Keratinocyte (primary cell): Measurements from ENCODE around the gene NRARP. TPM values are rescaled to one million over a fixed set of nuclear protein-coding genes. Genes with fewer than 3 reads are reported as not detected.

Experiments
- DNase-seq: peaks from one replicate; pipeline ENCODE4 v3.0.0-alpha.2; 2011; ENCODE audit warnings: low read depth, missing footprints, low spot score
- FAIRE-seq: peaks from 2 replicates; lab custom pipeline; 2011; peaks lifted over from hg19 to GRCh38; lab: Jason Lieb, UNC
- H2AFZ ChIP-seq: 2 replicates; pipeline ENCODE4 v1.6.0; 2012; ENCODE audit warnings: low read length, control low read depth, inconsistent platforms; ENCODE audit not compliant: control insufficient read depth
- H3K27ac ChIP-seq: 2 replicates; pipeline ENCODE4 v1.5.1; 2011; ENCODE audit warnings: low read length; ENCODE audit not compliant: control insufficient read depth, insufficient read depth
- H3K27me3 ChIP-seq: 3 replicates; pipeline ENCODE4 v1.6.0; 2011; ENCODE audit warnings: low read length; ENCODE audit not compliant: control insufficient read depth, insufficient read depth; ENCODE audit errors: extremely low read depth
- H3K36me3 ChIP-seq, 2 experiments: 2 replicates in 1 of 2; 3 replicates in 1 of 2; pipeline ENCODE4 v1.5.1; 2011; ENCODE audit warnings: low read length in 2 of 2, mild to moderate bottlenecking in 1 of 2; ENCODE audit not compliant: control insufficient read depth in 2 of 2, insufficient read depth in 2 of 2; ENCODE audit errors: extremely low read depth in 1 of 2
- H3K4me1 ChIP-seq: 3 replicates; pipeline ENCODE4 v1.5.1; 2011; ENCODE audit warnings: low read length; ENCODE audit not compliant: control insufficient read depth, insufficient read depth; ENCODE audit errors: extremely low read depth
- H3K4me2 ChIP-seq: 3 replicates; pipeline ENCODE4 v1.6.0; 2011; ENCODE audit warnings: low read depth, low read length; ENCODE audit not compliant: control insufficient read depth, insufficient read depth; ENCODE audit errors: extremely low read depth
- H3K4me3 ChIP-seq, 3 experiments: fragments of 200-600 bp in 1 of 3; sonication (generic) in 1 of 3; 2 replicates in 2 of 3; 3 replicates in 1 of 3; pipeline ENCODE4 v1.5.1; 2011 to 2016; ENCODE audit warnings: low read length in 3 of 3, mild to moderate bottlenecking in 3 of 3, control low read depth in 2 of 3, inconsistent platforms in 1 of 3, low read depth in 1 of 3, mixed read lengths in 1 of 3, mixed run types in 1 of 3, moderate library complexity in 1 of 3; ENCODE audit not compliant: control insufficient read depth in 2 of 3, insufficient read depth in 2 of 3; ENCODE audit errors: extremely low read depth in 1 of 3
- H3K79me2 ChIP-seq: 2 replicates; pipeline ENCODE4 v1.6.0; 2012; ENCODE audit warnings: low read length; ENCODE audit not compliant: control insufficient read depth, insufficient read depth
- H3K9ac ChIP-seq: 3 replicates; pipeline ENCODE4 v1.6.0; 2011; ENCODE audit warnings: low read length; ENCODE audit not compliant: control insufficient read depth, insufficient read depth; ENCODE audit errors: extremely low read depth
- H3K9me1 ChIP-seq: 3 replicates; pipeline ENCODE4 v1.6.0; 2011; ENCODE audit warnings: low read length; ENCODE audit not compliant: control insufficient read depth, insufficient read depth; ENCODE audit errors: extremely low read depth
- H3K9me3 ChIP-seq: 2 replicates; pipeline ENCODE4 v1.5.1; 2012; ENCODE audit warnings: low read depth, low read length; ENCODE audit not compliant: control insufficient read depth
- H4K20me1 ChIP-seq: 3 replicates; pipeline ENCODE4 v1.6.0; 2011; ENCODE audit warnings: low read length; ENCODE audit not compliant: control insufficient read depth, insufficient read depth; ENCODE audit errors: extremely low read depth
- EZH2 ChIP-seq: IDR thresholded peaks from one replicate; pipeline ENCODE4 v1.6.1; 2012; ENCODE audit warnings: inconsistent platforms, mild to moderate bottlenecking, low read length, moderate library complexity
- dilution Hi-C: fragments of 300-500 bp; cut with MboI; formaldehyde crosslinking; loops from one replicate; pipeline ENCODE4 v1.7.0; 2020; ENCODE audit warnings: low sequenced_read_pairs; ENCODE audit not compliant: extremely low pct_ligation_motif_present
- polyA plus RNA-seq, 5 experiments: library from polyadenylated mRNA; depleted of rRNA in 3 of 5; stranded (reverse) in 3 of 5; stranded (forward) in 1 of 5; unstranded in 1 of 5; fragments of >200 nt; gene quantifications; 1 replicate in 1 of 5; 2 replicates in 3 of 5; 3 replicates in 1 of 5; pipeline versions ENCODE4 v1.2.1 to v1.2.3, GENCODE V29; 2011 to 2012; ENCODE audit warnings: missing spikeins in 2 of 5, low read depth in 1 of 5, low replicate concordance in 1 of 5
- TF ChIP-seq, protein P1 (sequence below), 3 experiments: IDR thresholded peaks in 1 of 3; conservative IDR thresholded peaks in 1 of 3; optimal IDR thresholded peaks in 1 of 3; 2 replicates in 2 of 3; 3 replicates in 1 of 3; pipeline versions ENCODE3 to v1.5.1; 2011; ENCODE audit warnings: low read length in 3 of 3, mild to moderate bottlenecking in 3 of 3, moderate library complexity in 2 of 3, control low read depth in 1 of 3, inconsistent platforms in 1 of 3; ENCODE audit not compliant: insufficient read depth in 2 of 3; ENCODE audit errors: extremely low read depth in 1 of 3

The NRARP gene
- polyA plus RNA-seq, 1 donor (not counting 4 experiments of a cell fraction or from before 2014, with no cell fraction given) = 2.4 TPM

DNA sequence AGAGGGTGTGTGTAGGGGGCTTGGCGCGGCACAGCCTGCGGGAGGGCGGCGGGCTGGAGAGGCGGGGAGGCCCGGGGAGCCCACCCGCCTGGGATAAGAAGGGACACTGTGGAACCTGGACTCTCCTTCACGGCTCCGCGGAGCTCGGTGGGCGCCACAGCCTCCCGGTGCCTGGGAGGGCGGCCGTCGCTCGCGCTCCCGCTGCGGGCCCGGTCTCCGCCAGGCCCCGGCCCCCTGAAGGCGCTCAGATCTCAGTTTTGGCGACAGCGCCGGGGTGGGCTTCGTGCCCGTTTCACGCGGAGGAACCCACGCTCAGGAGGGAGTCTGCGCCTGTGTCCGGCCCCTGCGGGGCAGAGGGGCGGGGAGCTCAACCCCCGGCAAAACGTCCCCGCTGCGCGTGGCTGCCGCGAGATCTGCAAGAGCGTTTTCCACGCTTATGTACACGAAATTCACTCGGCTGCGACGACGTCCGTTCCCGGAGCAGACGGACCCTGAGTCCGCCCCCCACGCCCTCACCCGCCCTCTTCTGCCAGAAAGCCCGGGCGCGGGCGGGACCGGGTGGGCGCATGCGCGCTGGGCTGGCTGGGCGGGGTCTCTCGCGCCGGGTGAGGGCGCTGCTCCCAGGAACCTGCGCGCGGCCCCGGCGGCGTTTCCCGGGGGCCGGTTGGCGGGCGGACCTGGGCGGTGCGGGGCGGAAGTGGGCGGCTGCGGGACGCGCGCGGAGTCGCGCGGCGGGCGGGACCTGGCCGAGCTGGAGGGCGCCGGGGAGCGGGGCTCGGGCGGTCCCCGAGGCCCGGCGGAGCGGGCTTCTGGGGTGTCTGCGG is 47.2 kb downstream of the NRARP start, which contains the start of gene NELFB:
Gene NELFB (plus strand): TSS at position 704 of the 824 bp plus-strand sequence.
- peak within 1 kb of the TSS; percentile 93 for H3K4me2 ChIP-seq
- H3K9me1 ChIP-seq = no peaks in the 10 kb centered on the region
- peaks cover 26% of the 10 kb centered on the region for H3K79me2 ChIP-seq
- peak within 1 kb of the TSS; percentile 58 for H3K27ac ChIP-seq
- TF ChIP-seq, protein P1, sequence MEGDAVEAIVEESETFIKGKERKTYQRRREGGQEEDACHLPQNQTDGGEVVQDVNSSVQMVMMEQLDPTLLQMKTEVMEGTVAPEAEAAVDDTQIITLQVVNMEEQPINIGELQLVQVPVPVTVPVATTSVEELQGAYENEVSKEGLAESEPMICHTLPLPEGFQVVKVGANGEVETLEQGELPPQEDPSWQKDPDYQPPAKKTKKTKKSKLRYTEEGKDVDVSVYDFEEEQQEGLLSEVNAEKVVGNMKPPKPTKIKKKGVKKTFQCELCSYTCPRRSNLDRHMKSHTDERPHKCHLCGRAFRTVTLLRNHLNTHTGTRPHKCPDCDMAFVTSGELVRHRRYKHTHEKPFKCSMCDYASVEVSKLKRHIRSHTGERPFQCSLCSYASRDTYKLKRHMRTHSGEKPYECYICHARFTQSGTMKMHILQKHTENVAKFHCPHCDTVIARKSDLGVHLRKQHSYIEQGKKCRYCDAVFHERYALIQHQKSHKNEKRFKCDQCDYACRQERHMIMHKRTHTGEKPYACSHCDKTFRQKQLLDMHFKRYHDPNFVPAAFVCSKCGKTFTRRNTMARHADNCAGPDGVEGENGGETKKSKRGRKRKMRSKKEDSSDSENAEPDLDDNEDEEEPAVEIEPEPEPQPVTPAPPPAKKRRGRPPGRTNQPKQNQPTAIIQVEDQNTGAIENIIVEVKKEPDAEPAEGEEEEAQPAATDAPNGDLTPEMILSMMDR (optimal IDR thresholded peaks at IDR 0.05 in 1 of 3, IDR thresholded peaks at IDR 0.05 in 1 of 3, conservative IDR thresholded peaks at IDR 0.05 in 1 of 3; ENCODE audit: extremely low read depth in 1 of 3, insufficient read depth in 2 of 3, low read length in 3 of 3) = peak in 1 of 3 experiments; percentile 10
- no peak for TF ChIP-seq EZH2
- peak within 1 kb of the TSS; percentile 83 for H3K9ac ChIP-seq
- peak within 1 kb of the TSS; percentile 81 to 97 (median 84) for H3K4me3 ChIP-seq
- peaks cover 15% of the 10 kb centered on the region for H3K4me1 ChIP-seq
- peak within 1 kb of the TSS; percentile 95 for H2AFZ ChIP-seq
- FAIRE-seq (no peak), DNase-seq (no peak)
- peaks cover 8 to 22% of the 10 kb centered on the region in 2 experiments for H3K36me3 ChIP-seq
- no peaks in the 10 kb centered on the region for H3K27me3 ChIP-seq
- H4K20me1 ChIP-seq = no peaks in the 10 kb centered on the region
- dilution Hi-C loops = no loop called here
- H3K9me3 ChIP-seq = no peaks in the 10 kb centered on the region

DNA sequence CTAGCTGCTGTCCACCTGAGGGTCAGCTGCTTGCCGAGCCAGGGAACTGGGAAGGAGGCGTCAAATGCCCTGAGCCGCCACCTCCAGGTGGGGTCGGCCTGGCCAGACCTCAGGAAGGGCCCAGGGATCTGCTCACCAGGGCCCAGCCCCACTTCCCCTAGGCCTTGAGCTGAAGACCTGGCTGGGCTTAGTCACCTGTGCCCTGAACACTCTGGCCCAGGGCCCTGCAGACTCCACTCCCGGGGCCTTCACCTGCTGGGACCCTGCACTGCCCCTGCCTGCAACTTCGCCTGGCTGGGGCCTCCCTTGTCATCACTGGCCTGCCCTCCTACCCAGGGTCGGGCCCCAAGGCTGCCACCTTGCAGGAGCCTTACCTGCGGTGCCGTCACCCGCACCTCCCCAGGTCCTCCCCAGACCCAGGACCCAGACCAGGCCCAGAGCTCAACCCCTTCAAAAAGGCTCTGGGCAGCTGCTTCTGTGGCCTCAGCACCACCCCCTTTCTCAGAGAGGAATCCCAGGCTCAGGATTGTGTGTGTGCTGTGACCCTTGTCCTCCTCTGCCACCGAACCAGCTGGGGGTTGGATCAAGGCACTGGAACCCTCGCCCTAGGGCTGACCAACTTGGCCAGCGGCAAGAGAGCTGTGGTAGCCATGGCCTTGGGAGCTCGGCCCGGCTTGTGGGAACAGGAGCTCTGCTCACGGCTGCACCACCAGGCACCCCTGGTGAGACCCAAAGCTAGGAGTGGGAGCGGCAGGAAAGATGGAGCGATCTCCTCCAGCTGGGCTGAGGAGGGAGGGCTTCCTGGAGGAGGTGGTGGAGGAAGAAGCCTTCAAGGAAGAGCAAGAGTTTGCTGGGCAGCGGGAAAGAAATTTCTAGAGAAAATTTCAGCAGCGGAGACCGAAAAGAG is 48.1 kb downstream of the NRARP start:
- Histone ChIP-seq H3K79me2 (peaks cover 24% of the 10 kb centered on the region), H3K27me3 (no peaks in the 10 kb centered on the region), H4K20me1 (no peaks in the 10 kb centered on the region), H3K9me3 (no peaks in the 10 kb centered on the region), H3K4me2 (peak overlapping the region; percentile 93), H3K9ac (peak overlapping the region; percentile 72), H3K27ac (no peak overlapping the region), H2AFZ (peak overlapping the region; percentile 95), H3K36me3 (peaks cover 5 to 18% of the 10 kb centered on the region in 2 experiments), H3K9me1 (no peaks in the 10 kb centered on the region), H3K4me3 (peak overlapping the region; percentile 80 to 97 (median 81)), H3K4me1 (peaks cover 15% of the 10 kb centered on the region)
- DNase-seq (no peak), FAIRE-seq (no peak)
- TF ChIP-seq, protein P1 (optimal IDR thresholded peaks at IDR 0.05 in 1 of 3, IDR thresholded peaks at IDR 0.05 in 1 of 3, conservative IDR thresholded peaks at IDR 0.05 in 1 of 3; ENCODE audit: extremely low read depth in 1 of 3, insufficient read depth in 2 of 3, low read length in 3 of 3) = no peak
- no peak for TF ChIP-seq EZH2
- dilution Hi-C loops = no loop called here
